Measurements from ENCODE around the gene SAFB.

Gene SAFB

GRCh38 chr19:5678071-5678718 is 55.3 kb downstream of the SAFB start:
- no peak overlapping the region for H3K4me3 ChIP-seq (replicated peaks; ENCODE audit: low read depth, low read length)
- no peak for DNase-seq (ENCODE audit: low read depth)
- TF ChIP-seq CTCF (IDR thresholded peaks at IDR 0.05; ENCODE audit: low read length, missing control alignments), result no peak

GRCh38 chr19:5679289-5680083 is 56.6 kb downstream of the SAFB start:
- TF ChIP-seq CTCF (IDR thresholded peaks at IDR 0.05; ENCODE audit: low read length, missing control alignments), result no peak
- peak overlapping the region; percentile 99 for H3K4me3 ChIP-seq (replicated peaks; ENCODE audit: low read depth, low read length)
- no peak for DNase-seq (ENCODE audit: low read depth)

GRCh38 chr19:5680084-5680436 is 57.2 kb downstream of the SAFB start:
- DNase-seq (ENCODE audit: low read depth), result peak; percentile 26
- H3K4me3 ChIP-seq (replicated peaks; ENCODE audit: low read depth, low read length), result peak overlapping the region; percentile 99
- no peak for TF ChIP-seq CTCF (IDR thresholded peaks at IDR 0.05; ENCODE audit: low read length, missing control alignments)

GRCh38 chr19:5680437-5681368 is 57.8 kb downstream of the SAFB start, which contains the start of the genes HSD11B1L and MICOS13:
HSD11B1L (plus strand) TSS chr19:5681027; CDS start chr19:5684833, 3,806 bp downstream.
MICOS13 (minus strand) TSS chr19:5680516; CDS start chr19:5680486, 30 bp downstream.
- TF ChIP-seq CTCF (IDR thresholded peaks at IDR 0.05; ENCODE audit: low read length, missing control alignments), result no peak
- peak; percentile 99 for DNase-seq (ENCODE audit: low read depth)
- peak within 1 kb of the TSS; percentile 99 for H3K4me3 ChIP-seq (replicated peaks; ENCODE audit: low read depth, low read length)

- peak overlapping the region; percentile 99 for H3K4me3 ChIP-seq (replicated peaks; ENCODE audit: low read depth, low read length)
- no peak for TF ChIP-seq CTCF (IDR thresholded peaks at IDR 0.05; ENCODE audit: low read length, missing control alignments)
- DNase-seq (ENCODE audit: low read depth), result no peak
These were observed 58.7 kb downstream of the SAFB start for GRCh38 chr19:5681391-5682106.

- no peak for TF ChIP-seq CTCF (IDR thresholded peaks at IDR 0.05; ENCODE audit: low read length, missing control alignments)
- no peak for DNase-seq (ENCODE audit: low read depth)
- H3K4me3 ChIP-seq (replicated peaks; ENCODE audit: low read depth, low read length), result no peak overlapping the region
These were observed 59.2 kb downstream of the SAFB start for GRCh38 chr19:5682107-5682482.

Measured in fibroblast of pulmonary artery (primary cell).